ENCODE data around the gene NTM.

GRCh38 chr11:131683131-131683530, 312.7 kb downstream of the NTM start:
- no peak for TF ChIP-seq EZH2 (IDR thresholded peaks at IDR 0.05)
- no peak for TF ChIP-seq POLR2AphosphoS5 (IDR thresholded peaks at IDR 0.05; ENCODE audit: borderline replicate concordance, low read depth, low read length)
